Suprapubic skin (tissue), 4 donors: ENCODE results near the gene INPP5A. TPM values are rescaled to one million over a fixed set of nuclear protein-coding genes. Genes with fewer than 3 reads are reported as not detected.

ENCODE experiments used
- DNase-seq, 2 donors: peaks; one replicate each; pipeline ENCODE4 v3.0.0-alpha.2; 2019; ENCODE audit warnings: low spot score in 2 of 2
- H3K27ac ChIP-seq: fragments of 200-600 bp; sonication (generic); one replicate; pipeline ENCODE4 v1.5.1; 2019
- H3K27me3 ChIP-seq: fragments of 200-600 bp; sonication (generic); one replicate; pipeline ENCODE4 v1.5.1; 2019
- H3K36me3 ChIP-seq: fragments of 200-600 bp; sonication (generic); one replicate; pipeline ENCODE4 v1.5.1; 2019
- H3K4me1 ChIP-seq: fragments of 200-600 bp; sonication (generic); one replicate; pipeline ENCODE4 v1.5.1; 2019
- H3K4me3 ChIP-seq: fragments of 200-600 bp; sonication (generic); one replicate; pipeline ENCODE4 v1.5.1; 2019; ENCODE audit warnings: mild to moderate bottlenecking
- H3K9me3 ChIP-seq: fragments of 200-600 bp; sonication (generic); one replicate; pipeline ENCODE4 v1.5.1; 2019
- EP300 ChIP-seq: sonication (generic); formaldehyde crosslinking; IDR thresholded peaks from one replicate; pipeline ENCODE4 v1.6.1; 2017; ENCODE audit warnings: antibody characterized with exemption
- POLR2A ChIP-seq, 2 donors: fragments of 450-650 bp; IDR thresholded peaks; one replicate each; pipeline ENCODE4 v1.6.1; 2017; ENCODE audit warnings: antibody characterized with exemption in 2 of 2, mild to moderate bottlenecking in 2 of 2, moderate library complexity in 2 of 2
- POLR2AphosphoS5 ChIP-seq, 3 donors: sonication (generic); formaldehyde crosslinking; IDR thresholded peaks; one replicate each; pipeline ENCODE4 v1.6.1; 2017; ENCODE audit warnings: antibody characterized with exemption in 3 of 3
- WGBS: methylation state at CpG from one replicate; pipeline ENCODE4 v1.1.5; 2018; 5-methylcytosine and 5-hydroxymethylcytosine counted together
- total RNA-seq, 4 donors: library from RNA; depleted of rRNA; stranded (reverse); fragments of >200 nt; gene quantifications; one replicate each; pipeline ENCODE4 v1.1.0, GENCODE V29; 2016
- TF ChIP-seq, protein P1 (sequence below), 2 donors: fragments of 200-600 bp in 1 of 2; fragments of 450-650 bp in 1 of 2; sonication (generic) in 1 of 2; IDR thresholded peaks; one replicate each; pipeline ENCODE4 v1.5.1; 2016 to 2019; ENCODE audit warnings: antibody characterized with exemption in 2 of 2, mild to moderate bottlenecking in 1 of 2, moderate library complexity in 1 of 2

INPP5A gene
- total RNA-seq, 4 donors from 2014 or later, result 28.1 to 39.1 (median 32.3) TPM

DNA sequence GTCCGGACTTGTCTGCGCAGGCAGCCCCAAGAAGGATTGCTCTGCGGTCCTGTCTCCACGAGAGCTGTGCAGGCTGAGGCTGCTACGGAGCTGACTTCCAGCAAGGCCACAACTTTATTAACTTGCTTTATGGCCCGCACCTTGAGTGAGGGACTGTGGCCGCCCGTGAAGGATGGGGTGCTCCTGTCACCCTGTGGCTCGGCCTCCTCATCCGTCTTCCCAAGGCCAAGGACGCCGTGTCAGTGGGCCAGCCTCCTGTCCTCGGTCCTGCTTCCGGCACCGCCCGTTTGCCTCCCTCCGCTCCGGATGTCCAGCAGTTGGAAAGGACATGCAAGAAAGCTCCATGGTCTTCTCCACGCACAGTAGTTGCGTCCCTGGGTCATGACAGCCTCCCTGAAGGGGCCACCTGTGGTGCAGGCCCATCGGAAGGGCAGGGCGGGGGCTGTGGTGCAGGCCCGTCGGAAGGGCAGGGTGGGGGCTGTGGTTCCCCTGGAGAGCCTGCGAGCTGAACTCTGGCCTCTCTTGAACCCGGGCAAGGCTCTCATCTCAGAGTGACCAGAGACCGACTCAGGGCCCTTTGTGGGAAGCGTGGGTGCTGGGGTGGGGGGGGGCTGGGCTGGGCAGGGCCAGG lies 161.3 kb downstream of the INPP5A start:
- H3K9me3 ChIP-seq, result no peaks in the 10 kb centered on the region
- TF ChIP-seq POLR2A (IDR thresholded peaks at IDR 0.05), result no peak
- TF ChIP-seq, protein P1, sequence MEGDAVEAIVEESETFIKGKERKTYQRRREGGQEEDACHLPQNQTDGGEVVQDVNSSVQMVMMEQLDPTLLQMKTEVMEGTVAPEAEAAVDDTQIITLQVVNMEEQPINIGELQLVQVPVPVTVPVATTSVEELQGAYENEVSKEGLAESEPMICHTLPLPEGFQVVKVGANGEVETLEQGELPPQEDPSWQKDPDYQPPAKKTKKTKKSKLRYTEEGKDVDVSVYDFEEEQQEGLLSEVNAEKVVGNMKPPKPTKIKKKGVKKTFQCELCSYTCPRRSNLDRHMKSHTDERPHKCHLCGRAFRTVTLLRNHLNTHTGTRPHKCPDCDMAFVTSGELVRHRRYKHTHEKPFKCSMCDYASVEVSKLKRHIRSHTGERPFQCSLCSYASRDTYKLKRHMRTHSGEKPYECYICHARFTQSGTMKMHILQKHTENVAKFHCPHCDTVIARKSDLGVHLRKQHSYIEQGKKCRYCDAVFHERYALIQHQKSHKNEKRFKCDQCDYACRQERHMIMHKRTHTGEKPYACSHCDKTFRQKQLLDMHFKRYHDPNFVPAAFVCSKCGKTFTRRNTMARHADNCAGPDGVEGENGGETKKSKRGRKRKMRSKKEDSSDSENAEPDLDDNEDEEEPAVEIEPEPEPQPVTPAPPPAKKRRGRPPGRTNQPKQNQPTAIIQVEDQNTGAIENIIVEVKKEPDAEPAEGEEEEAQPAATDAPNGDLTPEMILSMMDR (IDR thresholded peaks at IDR 0.05), result no peak
- TF ChIP-seq POLR2AphosphoS5 (IDR thresholded peaks at IDR 0.05), result no peak
- TF ChIP-seq EP300, result no peak
- H3K4me1 ChIP-seq, result peaks cover 2% of the 10 kb centered on the region
- H3K4me3 ChIP-seq, result no peak overlapping the region
- peaks cover 28% of the 10 kb centered on the region for H3K36me3 ChIP-seq
- H3K27me3 ChIP-seq, result no peaks in the 10 kb centered on the region
- WGBS, result 96% methylated on average over 10 of the region's 28 CpGs
- H3K27ac ChIP-seq, result no peak overlapping the region
- peak; percentile 51 to 75 for DNase-seq

- Histone ChIP-seq H3K27me3 (no peaks in the 10 kb centered on the region), H3K27ac (no peak overlapping the region), H3K36me3 (peaks cover 28% of the 10 kb centered on the region), H3K9me3 (no peaks in the 10 kb centered on the region), H3K4me1 (peaks cover 2% of the 10 kb centered on the region), H3K4me3 (no peak overlapping the region)
- 92% methylated on average over 6 of the region's 18 CpGs for WGBS
- TF ChIP-seq EP300 (no peak), POLR2AphosphoS5 (IDR thresholded peaks at IDR 0.05) (no peak), POLR2A (IDR thresholded peaks at IDR 0.05) (no peak)
- TF ChIP-seq, protein P1 (IDR thresholded peaks at IDR 0.05), result no peak
- peak; percentile 43 to 75 for DNase-seq
Observed at GRCh38 chr10:132699411-132700155, 162.0 kb downstream of the INPP5A start.

- Histone ChIP-seq H3K4me1 (peaks cover 2% of the 10 kb centered on the region), H3K9me3 (no peaks in the 10 kb centered on the region), H3K36me3 (peaks cover 35% of the 10 kb centered on the region), H3K27me3 (no peaks in the 10 kb centered on the region), H3K27ac (no peak overlapping the region), H3K4me3 (no peak overlapping the region)
- peak; percentile 6 to 60 for DNase-seq
- TF ChIP-seq, protein P1 (IDR thresholded peaks at IDR 0.05), result no peak
- TF ChIP-seq EP300 (no peak), POLR2AphosphoS5 (IDR thresholded peaks at IDR 0.05) (no peak), POLR2A (IDR thresholded peaks at IDR 0.05) (no peak)
- WGBS, result 79% methylated on average over 19 of the region's 27 CpGs
Observed at GRCh38 chr10:132700156-132701098, 162.8 kb downstream of the INPP5A start.

DNA sequence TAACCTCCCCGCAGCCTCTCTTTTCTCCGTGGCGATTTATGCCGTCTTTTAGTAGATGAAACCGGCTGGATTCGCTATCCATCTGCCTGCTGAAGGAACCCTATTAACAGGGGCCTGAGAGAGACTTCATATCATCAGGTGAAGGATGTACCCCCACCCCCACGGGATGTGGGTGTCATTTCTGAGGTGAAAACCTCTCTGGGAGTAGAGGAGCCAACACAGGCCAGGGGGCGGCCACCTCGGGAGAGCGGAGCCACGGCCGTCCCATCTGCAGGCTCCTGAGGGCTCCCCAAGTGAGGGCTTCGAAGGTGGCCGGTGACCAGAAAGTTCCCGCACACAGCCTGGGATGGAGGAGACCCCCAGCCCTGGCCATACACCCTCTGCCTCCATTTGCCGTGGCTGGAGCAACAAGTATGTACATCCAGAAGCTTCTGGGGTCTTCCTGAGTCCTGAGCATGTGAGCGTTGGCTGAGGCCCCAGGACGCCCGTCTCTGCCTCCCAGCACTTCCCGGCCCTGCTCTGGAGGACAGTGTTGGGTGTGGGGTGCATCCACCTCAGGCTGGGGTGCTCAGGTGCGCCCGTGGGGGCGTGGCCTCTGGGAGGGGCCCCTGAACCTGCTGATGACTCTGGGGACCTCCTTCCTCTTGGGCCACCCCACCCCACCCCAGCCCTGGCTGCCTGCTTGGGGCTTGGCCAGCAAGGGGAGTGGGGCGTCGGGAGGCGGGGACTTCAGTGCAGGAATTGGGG lies 163.7 kb downstream of the INPP5A start:
- peaks cover 38% of the 10 kb centered on the region for H3K36me3 ChIP-seq
- no peaks in the 10 kb centered on the region for H3K9me3 ChIP-seq
- H3K27ac ChIP-seq, result no peak overlapping the region
- H3K4me3 ChIP-seq, result no peak overlapping the region
- peaks cover 2% of the 10 kb centered on the region for H3K4me1 ChIP-seq
- peak; percentile 53 to 73 for DNase-seq
- TF ChIP-seq, protein P1 (IDR thresholded peaks at IDR 0.05), result no peak
- TF ChIP-seq POLR2AphosphoS5 (IDR thresholded peaks at IDR 0.05) (no peak), POLR2A (IDR thresholded peaks at IDR 0.05) (no peak), EP300 (no peak)
- H3K27me3 ChIP-seq, result no peaks in the 10 kb centered on the region
- 97% methylated on average over 7 of the region's 26 CpGs for WGBS
